ENCODE data around the gene KLF5.

Gene KLF5

GRCh38 chr13:73103238-73103637 lies 44.4 kb downstream of the KLF5 start:
- TF ChIP-seq ZFX (IDR thresholded peaks at IDR 0.05) (no peak), CTCF (conservative IDR thresholded peaks at IDR 0.05) (no peak)
- no peak overlapping the region for H3K27ac ChIP-seq

- H3K27ac ChIP-seq, result no peak overlapping the region
- no peak for TF ChIP-seq CTCF (conservative IDR thresholded peaks at IDR 0.05)
- no peak for TF ChIP-seq ZFX (IDR thresholded peaks at IDR 0.05)
Observed at GRCh38 chr13:73106513-73107178, 47.8 kb downstream of the KLF5 start.

GRCh38 chr13:73107481-73107880 lies 48.7 kb downstream of the KLF5 start:
- TF ChIP-seq CTCF (conservative IDR thresholded peaks at IDR 0.05), result no peak
- no peak overlapping the region for H3K27ac ChIP-seq

- TF ChIP-seq ZFX (IDR thresholded peaks at IDR 0.05) (no peak), CTCF (conservative IDR thresholded peaks at IDR 0.05) (no peak)
- no peak overlapping the region for H3K27ac ChIP-seq
Observed at GRCh38 chr13:73107970-73108369, 49.2 kb downstream of the KLF5 start.

GRCh38 chr13:73109288-73109899 lies 50.6 kb downstream of the KLF5 start:
- TF ChIP-seq CTCF (conservative IDR thresholded peaks at IDR 0.05) (no peak), ZFX (IDR thresholded peaks at IDR 0.05) (no peak)
- no peak overlapping the region for H3K27ac ChIP-seq

GRCh38 chr13:73109969-73110368 lies 51.2 kb downstream of the KLF5 start:
- H3K27ac ChIP-seq, result no peak overlapping the region

More at GRCh38 chr13:73109969-73110368, 51.2 kb downstream of the KLF5 start:
- TF ChIP-seq ZFX (IDR thresholded peaks at IDR 0.05) (no peak), CTCF (conservative IDR thresholded peaks at IDR 0.05) (no peak)
